MG63 (cell line): Measurements from ENCODE around the gene GRAP. TPM values are rescaled to one million over a fixed set of nuclear protein-coding genes. Genes with fewer than 3 reads are reported as not detected.
"Not testable (repeated sequence)": the region's sequence is repeated elsewhere in the genome, so short reads cannot be mapped to it uniquely, and the experiment has no call there.

Experiments used
- DNase-seq: peaks from one replicate; pipeline ENCODE4 v3.0.0-alpha.2; 2020
- H3K27me3 ChIP-seq: fragments of 250-450 bp; sonication (Bioruptor Pico); 2 replicates; pipeline ENCODE4 v1.5.1; 2020; ENCODE audit warnings: mild to moderate bottlenecking, moderate library complexity
- H3K36me3 ChIP-seq: fragments of 250-450 bp; sonication (Bioruptor Pico); 2 replicates; pipeline ENCODE4 v1.5.1; 2020; ENCODE audit warnings: mild to moderate bottlenecking, moderate library complexity
- H3K4me3 ChIP-seq: fragments of 250-450 bp; sonication (Bioruptor Pico); 2 replicates; pipeline ENCODE4 v1.5.1; 2020; ENCODE audit warnings: mild to moderate bottlenecking, moderate library complexity
- H3K9me3 ChIP-seq: fragments of 250-450 bp; sonication (Bioruptor Pico); 2 replicates; pipeline ENCODE4 v1.5.1; 2020; ENCODE audit warnings: mild to moderate bottlenecking, moderate library complexity
- total RNA-seq: library from RNA; depleted of rRNA; stranded (reverse); fragments of >200 nt; shearing (Covaris generic); gene quantifications from 2 replicates; pipeline ENCODE4 v1.2.3, GENCODE V29; 2014; ENCODE audit warnings: low replicate concordance; rRNA removed

The GRAP gene
- total RNA-seq, result not detected in 2 replicates

DNA sequence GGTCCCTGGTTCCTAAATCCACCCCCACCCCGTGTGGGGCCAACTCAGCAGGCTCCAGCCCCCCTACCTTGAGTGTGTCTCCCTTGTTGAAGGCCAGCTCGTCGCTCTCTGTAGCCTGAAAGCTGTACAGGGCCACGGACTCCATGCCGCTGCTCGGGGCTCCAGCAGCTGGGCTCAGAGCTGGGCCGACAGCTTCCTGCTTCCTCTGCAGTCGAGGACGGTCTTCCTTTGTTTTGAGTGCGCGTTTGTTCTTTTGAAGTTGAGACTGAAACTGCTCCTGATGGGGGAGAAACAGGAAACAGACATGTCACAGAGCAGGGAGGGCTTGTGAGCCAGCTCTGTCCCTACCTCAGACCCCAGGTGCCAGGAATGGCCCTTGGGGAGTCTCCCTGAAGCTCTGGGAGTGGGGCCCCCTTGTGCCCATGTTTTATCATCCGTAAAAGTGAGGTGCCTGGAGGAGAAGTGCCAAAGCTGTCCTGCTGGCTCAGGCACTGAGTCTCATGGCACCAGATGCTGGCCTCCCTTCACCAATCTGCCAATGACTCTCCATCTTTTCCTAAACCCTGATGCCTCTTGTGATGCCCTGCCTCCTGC is at the start of gene GRAP:
TSS of gene GRAP (minus strand) at position 176 of the 594 bp plus-strand sequence. CDS start at position 145, 31 bp downstream.
- H3K27me3 ChIP-seq, H3K9me3 ChIP-seq, H3K36me3 ChIP-seq, H3K4me3 ChIP-seq, DNase-seq: not testable (repeated sequence)

DNA sequence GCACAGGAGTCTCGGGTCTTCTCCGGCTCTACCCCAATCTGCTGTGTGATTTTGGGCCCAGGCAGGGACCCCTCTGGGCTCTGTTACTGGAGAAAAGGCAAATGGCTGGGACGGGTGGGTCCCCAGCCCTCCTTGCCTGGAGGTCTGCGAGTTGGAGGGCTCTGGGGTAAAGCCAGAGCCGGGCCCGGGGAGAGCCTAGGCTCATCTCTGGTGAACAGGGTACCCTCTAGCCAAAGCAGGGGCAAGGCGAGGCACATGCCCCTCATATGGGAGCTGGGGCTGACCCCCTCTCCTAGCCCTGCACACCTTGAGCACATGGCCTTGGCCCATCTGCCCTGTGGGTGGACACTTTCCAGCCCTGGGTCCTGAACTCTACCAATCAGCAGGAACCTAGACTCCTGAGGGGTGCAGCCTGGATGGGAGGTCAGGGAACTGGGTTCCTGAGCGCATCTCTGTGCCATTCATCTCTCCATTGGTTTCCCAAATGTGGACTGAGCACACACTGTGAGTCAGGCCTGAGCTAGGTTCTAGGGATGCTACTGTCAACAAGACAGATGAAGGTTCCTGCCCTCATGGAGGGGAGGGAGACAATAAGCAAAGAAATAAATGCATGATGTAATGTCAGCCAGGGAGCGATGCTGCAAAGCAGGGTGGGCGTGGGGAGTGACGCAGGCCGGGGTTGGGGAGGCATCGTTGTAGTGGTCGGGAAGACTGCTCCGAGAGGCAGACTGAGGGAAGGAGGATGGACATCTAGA is 47.1 kb upstream of the GRAP start:
- H3K27me3 ChIP-seq, H3K36me3 ChIP-seq, H3K9me3 ChIP-seq, H3K4me3 ChIP-seq: not testable (repeated sequence)
- peak; percentile 1 for DNase-seq

DNA sequence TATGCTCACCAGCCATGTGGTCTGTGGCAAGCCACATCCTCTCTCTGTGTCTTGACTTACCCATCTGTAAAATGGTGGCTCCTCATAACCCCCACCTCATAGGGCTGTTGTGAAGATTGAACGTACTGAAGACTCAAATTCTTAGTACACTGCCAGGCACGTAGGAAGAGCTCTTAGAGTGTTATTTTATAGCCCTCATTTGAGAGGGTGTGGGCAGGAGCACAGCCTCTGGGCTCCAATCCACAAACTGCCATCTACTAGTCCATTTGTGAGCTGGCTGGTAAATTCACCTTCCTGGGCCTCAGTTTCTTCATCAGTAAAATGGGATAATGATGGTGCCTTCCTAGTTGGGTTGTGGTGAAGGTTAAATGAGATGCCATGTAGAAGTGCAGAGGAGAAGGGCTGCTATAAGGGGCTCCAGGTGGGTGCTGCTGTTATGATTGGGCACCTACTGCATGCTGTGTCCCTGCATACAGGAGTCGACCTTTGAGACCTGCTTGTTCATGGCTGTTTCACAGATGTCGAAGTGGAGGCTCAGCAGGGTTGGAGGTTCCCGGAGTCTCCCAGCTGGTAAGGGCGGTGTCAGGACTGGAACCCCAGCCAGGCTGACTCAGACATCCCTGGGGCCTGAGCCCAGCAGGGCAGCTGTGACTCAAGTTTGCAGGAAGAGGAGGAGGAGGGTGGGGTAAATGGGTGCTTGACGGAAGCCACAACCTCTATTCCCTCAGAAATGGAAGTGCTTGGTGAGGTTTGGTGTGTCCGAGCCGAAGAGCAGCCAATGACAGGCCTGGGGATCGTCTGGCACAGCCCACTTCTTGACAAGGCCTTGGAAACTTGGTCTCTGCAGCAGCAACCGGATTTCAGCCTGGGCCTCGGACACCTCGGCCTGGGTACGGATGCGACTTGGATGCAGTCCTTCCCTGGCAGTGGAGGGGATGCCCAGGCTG is 46.3 kb upstream of the GRAP start:
- not testable (repeated sequence) for H3K9me3 ChIP-seq, H3K36me3 ChIP-seq, H3K4me3 ChIP-seq, H3K27me3 ChIP-seq
- DNase-seq, result peak; percentile 94

DNA sequence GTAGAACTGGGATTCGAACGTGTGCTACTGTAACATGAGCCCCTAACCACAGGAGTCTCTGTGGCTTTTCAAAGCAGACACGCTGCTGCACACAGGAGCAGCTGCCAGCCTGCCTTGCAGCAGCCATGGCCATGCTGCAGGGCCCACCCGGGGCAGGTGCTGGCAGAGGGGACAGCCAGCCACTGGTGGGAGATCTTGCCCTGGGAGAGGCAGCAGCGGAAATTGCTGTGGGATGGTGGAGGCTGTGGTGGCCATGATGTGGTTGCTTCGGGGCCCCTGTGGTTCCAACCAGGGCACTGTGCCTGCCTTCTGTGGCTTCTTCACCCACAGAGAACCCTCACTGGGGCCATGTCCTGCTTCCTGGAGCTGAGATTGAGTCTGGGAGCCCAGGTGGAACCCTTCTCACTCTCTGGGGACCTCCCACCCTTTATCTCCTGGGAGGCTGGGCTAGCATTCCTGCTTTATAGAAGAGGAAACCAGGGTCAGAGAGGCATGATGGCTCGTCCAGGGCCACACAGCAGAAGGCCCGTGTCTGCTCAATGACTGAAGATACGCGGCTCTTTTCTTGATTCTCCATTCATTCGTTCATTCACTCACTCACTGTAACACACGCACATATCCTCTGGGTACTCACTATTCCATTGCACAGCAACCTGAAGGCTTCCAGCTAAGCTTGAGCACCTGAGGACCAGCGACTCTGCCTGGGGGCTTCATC is 43.5 kb upstream of the GRAP start:
- not testable (repeated sequence) for DNase-seq, H3K36me3 ChIP-seq, H3K27me3 ChIP-seq, H3K4me3 ChIP-seq, H3K9me3 ChIP-seq

DNA sequence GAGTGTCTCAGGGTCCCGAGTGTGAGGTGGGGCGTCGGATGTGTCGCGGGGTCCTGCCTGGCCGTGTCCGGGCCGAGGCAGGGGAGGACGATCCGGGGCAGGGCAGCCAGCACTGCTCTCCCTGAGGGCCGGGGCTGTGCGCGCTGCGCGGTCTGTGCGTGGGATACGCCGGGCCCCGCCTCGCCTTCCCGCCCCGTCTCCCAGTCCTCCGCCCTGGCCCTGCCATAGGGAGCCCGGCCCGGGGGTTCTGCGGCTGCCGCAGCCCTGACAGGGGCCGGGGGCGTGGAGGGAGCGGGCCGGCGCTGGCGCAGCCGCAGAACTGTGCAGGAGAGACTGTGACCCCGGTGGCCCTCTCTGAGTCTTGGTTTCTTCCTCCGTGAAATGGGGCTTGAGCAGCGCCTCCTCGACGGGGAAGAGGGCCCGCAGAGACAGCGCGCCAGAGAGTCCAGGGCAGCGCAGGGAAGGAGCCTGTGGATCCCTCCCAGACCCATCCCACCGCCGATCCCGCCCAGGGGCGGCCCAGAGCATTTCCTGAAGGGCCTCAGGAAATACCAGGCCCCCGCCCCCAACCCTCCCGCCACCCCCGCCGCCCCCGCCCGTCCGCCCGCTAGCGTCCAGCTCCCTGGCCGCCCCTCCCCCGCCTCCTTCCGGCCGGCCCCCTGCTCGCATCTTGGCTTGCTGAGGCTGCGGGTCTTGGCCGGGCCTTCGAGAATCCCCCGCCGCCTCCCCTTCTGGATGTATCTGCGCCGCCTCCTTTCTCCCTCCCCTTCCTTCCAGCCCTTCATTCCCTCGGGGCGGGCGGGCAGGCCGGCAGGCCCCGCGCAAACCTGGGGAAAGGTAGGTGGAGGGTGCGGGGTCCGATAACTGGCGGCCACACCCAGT is 42.3 kb upstream of the GRAP start:
- H3K4me3 ChIP-seq, H3K27me3 ChIP-seq, H3K36me3 ChIP-seq, H3K9me3 ChIP-seq: not testable (repeated sequence)
- peak; percentile 58 for DNase-seq

DNA sequence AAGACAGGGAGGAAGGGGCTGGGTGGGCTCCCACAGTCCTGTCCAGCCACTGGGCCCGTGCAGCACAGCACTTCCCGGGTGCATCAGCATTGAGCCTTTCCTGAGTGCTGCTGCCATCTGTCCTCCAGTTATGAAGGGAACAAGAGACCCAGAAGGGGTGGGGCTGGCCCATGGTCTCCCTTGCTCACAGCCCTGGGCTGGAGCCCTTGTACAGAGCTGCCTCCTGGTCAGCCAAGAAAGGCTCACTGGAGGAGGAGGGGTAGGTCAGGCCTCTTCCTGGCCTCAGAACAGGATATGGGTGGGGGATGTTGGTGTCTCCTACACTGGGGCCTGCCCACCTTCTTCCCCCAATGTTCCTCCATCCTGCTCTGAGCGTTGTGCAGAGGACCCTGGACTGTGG is 30.6 kb upstream of the GRAP start:
- H3K27me3 ChIP-seq, DNase-seq, H3K4me3 ChIP-seq, H3K36me3 ChIP-seq, H3K9me3 ChIP-seq: not testable (repeated sequence)

DNA sequence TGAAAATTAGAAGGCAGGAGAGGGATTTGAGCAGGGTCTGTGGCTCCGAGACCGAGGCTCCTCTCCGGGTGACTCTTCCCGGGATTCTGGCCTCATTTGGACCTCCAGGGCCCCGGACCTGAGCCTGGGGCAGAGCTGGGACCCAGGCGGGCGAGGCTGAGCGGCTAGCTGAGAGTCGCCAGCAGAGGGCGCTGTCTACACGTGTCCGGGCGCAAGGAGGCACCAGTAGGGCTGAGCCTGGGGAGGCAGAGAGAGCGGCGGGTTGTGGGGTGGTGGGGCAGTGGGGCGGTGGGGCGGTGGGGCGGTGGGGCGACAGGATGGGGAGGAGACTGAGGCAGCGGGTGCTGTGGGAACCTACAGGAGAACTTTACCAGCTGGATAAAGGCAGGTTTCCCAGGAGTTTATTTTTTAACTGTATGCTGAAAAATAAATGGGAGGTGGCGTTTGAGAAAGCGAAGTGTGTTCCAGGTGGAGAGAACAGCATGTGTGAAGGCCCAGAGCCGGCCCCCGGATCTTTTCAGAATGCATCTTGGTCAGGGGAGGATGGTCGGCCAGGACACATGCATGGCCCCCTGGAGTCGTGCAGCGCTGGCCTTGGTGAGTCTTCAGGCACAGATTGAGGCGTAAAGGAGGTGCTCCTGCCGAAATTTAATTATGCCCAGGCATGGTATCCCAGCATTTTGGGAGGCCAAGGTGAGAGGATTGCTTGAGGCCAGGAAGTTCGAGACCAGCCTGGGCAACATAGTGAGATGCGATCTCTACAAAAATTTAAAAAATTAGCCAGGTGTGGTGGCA is 29.8 kb upstream of the GRAP start:
- peak; percentile 42 for DNase-seq
- H3K4me3 ChIP-seq, H3K36me3 ChIP-seq, H3K27me3 ChIP-seq, H3K9me3 ChIP-seq: not testable (repeated sequence)

DNA sequence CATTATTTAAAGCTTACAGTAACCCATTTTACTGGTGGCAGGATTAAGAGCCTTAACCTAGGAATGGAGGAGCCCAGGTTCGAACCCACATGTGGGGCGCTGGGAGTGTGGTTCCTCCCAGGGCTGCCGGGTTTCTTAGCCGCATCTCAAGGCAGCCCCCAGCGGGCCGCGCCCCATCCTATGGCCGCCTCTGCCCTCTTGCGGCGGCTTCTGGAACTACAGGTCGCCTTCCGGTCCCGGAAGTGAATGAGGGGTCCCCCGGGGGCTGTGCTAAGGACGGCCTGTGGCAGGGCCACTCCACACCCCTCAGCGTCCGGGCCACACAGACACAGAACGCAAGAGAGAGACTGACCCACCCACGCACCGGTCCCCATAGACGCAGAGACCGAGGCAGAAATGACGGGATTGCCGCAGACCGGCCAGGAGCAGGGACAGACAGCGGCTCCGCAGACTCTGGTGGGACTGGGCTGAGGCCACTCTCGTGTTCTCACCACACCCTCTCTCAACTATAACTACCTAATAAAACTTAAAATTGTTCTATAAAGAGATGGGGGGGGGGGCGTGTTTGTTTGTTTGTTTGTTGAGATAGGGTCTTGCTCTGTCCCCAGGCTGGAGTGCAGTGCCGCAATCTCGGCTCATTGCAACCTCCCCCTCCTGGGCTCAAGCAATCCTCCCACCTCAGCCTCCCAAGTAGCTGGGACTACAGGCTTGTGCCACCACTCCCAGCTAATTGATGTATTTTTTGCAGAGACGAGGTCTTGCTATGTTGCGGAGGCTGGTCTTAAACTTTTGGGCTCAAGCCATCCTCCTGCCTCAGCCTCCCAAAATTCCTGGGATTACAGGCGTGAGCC is 23.8 kb upstream of the GRAP start:
- not testable (repeated sequence) for H3K4me3 ChIP-seq, H3K27me3 ChIP-seq, H3K9me3 ChIP-seq, DNase-seq, H3K36me3 ChIP-seq

DNA sequence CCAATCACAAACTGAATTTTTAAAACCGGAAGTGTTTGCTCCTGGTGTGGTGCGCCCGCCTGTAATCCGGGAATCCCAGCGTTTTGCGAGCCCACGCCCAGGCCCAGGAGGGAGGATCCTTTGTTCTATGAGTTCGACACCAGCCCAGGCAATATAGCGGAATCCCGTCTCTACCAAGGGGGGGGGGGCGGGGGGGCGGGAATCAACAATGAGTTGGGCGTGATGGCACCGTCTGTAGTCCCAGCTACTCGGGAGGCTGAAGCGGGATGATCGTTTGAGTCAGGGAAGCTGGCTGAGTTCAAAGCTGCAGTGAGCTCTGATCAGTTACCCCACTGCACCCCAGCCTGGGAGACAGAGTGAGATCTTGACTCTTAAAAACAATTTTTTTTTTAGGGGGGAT is 17.6 kb upstream of the GRAP start:
- DNase-seq, H3K36me3 ChIP-seq, H3K27me3 ChIP-seq, H3K4me3 ChIP-seq, H3K9me3 ChIP-seq: not testable (repeated sequence)

DNA sequence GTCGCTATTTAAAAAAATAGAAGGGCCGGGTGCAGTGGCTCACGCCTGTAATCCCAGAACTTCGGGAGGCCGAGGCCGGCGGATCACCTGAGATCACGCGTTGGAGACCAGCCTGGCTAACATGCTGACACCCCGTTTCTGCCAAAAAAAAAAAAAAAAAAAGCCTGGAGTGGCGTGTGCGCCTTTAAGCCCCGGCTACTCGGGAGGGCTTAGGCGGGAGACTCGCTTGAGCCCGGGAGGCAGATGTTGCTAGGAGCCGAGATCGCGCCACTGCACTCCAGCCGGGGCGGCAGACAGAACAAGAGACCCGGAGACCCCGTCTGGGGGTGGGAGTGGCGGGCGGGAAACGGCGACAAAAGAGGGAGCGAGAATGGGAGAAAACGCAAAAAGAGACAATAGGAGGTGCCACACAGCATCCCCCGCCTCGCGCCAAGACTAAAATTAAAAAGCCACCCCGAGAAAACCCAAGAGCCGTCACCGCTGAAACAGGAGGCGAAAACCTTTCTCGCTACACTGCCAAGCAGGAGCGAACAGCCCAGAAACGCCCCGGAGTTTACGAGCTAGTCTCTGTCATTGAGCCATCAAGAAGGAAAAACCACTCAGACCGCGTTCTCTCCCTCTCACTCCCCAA is 16.7 kb upstream of the GRAP start:
- DNase-seq, result peak; percentile 99
- peak overlapping the region; percentile 4; the same call in 1 of the 2 replicates for H3K4me3 ChIP-seq
- H3K9me3 ChIP-seq, H3K36me3 ChIP-seq, H3K27me3 ChIP-seq: not testable (repeated sequence)

DNA sequence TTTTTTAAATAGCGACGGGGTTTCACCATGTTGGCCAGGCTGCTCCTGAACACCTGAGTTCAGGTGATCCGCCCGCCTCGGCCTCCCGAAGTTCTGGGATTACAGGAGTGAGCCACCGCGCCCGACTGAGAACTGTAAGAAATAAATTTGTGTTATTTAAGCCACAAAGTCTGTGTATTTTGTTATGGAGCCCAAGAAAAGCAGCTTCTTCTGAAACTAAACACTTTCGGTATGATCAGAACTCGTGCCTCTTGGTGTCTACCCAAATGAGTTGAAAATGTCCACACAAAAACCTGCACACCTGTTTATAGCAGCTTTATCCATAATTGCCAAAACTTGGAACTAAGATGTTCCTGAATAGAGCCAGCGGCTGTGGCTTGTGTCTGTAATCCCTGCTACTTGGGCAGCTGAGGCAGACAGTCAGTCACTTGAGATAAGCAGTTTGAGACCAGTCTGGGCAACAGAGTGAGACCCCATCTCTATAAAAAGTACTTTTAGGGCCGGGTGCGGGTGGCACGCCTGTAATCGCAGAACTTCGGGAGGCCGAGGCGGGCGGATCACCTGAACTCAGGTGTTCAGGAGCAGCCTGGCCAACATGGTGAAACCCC is 16.1 kb upstream of the GRAP start:
- DNase-seq, H3K27me3 ChIP-seq, H3K4me3 ChIP-seq, H3K36me3 ChIP-seq, H3K9me3 ChIP-seq: not testable (repeated sequence)

DNA sequence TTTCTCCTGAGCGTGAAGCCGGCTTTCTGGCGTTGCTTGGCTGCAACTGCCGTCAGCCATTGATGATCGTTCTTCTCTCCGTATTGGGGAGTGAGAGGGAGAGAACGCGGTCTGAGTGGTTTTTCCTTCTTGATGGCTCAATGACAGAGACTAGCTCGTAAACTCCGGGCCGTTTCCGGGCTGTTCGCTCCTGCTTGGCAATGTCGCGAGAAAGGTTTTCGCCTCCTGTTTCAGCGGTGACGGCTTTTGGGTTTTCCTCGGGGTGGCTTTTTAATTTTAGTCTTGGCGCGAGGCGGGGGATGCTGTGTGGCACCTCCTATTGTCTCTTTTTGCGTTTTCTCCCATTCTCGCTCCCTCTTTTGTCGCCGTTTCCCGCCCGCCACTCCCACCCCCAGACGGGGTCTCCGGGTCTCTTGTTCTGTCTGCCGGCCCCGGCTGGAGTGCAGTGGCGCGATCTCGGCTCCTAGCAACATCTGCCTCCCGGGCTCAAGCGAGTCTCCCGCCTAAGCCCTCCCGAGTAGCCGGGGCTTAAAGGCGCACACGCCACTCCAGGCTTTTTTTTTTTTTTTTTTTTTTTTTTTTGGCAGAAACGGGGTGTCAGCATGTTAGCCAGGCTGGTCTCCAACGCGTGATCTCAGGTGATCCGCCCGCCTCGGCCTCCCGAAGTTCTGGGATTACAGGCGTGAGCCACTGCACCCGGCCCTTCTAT is 15.4 kb upstream of the GRAP start:
- not testable (repeated sequence) for H3K9me3 ChIP-seq, H3K4me3 ChIP-seq, H3K27me3 ChIP-seq, DNase-seq, H3K36me3 ChIP-seq

DNA sequence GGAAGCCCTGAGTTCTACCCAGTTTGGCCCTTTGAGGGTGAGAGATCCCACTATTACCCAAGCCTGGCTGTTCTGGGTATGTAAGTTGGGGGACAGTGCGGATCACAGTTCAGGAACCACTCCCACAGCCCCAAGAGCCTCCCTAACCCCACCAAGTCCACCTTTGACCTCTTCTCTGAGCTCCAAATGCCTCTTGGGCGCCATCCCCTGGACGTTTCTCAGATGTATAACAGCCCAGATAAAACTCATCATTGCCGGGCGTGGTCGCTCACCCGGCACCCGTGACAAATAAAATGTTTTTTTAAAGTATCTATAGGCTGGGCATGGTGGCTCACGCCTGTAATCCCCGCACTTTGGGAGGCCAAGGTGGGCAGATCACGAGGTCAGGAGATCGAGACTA is 8.7 kb upstream of the GRAP start:
- not testable (repeated sequence) for H3K4me3 ChIP-seq, DNase-seq, H3K9me3 ChIP-seq, H3K27me3 ChIP-seq, H3K36me3 ChIP-seq
